HG03565 (cell line): Measurements from ENCODE around the gene RSAD2.
"Not testable (repeated sequence)": the region's sequence is repeated elsewhere in the genome, so short reads cannot be mapped to it uniquely, and the experiment has no call there.

Source experiments
- ATAC-seq: cut with Tn5 transposase; IDR thresholded peaks from one replicate; pipeline ENCODE4 v1.9.1; 2021; ENCODE audit warnings: mild to moderate bottlenecking, moderate library complexity; ENCODE audit not compliant: unreplicated experiment

Gene RSAD2

DNA sequence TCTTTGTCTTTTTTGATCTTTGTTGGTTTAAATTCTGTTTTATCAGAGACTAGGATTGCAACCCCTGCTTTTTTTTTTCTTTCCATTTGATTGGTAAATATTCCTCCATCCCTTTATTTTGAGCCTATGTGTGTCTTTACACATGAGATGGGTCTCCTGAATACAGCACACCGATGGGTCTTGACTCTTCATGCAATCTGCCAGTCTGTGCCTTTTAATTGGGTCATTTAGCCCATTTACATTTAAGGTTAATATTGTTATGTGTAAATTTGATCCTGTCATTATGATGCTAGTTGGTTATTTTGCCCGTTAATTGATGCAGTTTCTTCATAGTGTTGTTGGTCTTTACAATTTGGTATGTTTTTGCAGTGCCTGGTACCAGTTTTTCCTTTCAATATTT, 25.0 kb downstream of the RSAD2 start:
- not testable (repeated sequence) for ATAC-seq

DNA sequence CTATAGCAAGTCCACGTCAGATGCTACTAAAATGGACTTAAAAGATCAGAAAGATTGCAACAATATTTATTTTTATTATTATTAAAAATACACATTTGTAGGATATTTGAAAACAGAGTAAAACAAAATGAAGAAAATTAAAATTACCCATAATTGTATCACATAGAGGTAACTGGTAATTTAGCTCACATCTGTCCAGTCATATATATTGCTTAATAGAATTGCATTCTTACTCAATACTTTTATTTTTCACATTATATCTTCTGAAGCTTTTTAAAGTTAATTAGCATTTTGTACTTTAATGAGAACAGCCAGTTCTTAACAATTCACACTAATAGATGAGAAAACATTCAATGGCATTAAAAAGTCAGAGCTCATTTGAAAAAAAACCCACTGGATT, 28.1 kb downstream of the RSAD2 start:
- no peak for ATAC-seq

DNA sequence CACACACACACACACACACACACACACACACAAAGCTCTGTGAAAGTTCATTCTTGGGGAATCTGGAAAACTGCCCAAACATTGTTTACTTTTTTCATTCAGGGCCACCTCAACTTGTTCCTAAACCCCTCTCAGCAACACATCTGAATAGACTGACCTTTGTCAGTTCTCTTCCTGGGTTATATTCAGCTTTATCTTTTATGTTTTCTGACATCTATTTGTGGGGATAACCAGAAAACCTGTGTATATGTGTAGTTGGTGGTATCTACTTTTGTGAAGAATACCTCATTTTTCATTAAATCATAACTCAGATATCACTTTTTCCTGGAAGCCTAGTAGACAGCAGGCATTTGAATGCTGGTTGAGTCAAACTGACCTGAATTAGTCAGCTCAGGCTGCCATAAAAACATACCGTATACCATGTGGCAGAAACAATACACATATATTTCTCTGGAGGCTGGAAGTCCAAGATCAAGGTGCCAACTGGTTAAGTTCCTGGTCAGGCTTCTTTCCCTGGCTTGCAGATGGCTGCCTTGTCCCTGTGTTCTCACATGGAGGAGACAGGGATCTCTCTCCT, 28.7 kb downstream of the RSAD2 start:
- ATAC-seq, result no peak

DNA sequence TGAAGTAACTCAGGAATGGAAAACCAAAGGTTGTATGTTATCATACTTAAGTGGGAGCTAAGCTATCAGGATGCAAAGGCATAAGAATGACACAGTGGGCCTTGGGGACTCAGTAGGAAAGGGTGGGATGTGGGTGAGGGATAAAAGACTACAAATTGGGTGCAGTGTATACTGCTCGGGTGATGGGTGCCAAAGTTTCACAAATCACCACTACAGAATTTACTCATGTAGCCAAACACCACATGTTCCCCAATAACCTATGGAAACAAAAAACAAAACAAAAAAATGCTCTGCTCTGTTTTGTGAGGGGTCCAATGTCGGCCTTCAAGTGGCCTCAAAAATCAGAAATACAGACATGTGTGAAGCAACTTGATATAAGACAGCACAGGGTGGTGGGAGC, 30.7 kb downstream of the RSAD2 start:
- ATAC-seq, result no peak

DNA sequence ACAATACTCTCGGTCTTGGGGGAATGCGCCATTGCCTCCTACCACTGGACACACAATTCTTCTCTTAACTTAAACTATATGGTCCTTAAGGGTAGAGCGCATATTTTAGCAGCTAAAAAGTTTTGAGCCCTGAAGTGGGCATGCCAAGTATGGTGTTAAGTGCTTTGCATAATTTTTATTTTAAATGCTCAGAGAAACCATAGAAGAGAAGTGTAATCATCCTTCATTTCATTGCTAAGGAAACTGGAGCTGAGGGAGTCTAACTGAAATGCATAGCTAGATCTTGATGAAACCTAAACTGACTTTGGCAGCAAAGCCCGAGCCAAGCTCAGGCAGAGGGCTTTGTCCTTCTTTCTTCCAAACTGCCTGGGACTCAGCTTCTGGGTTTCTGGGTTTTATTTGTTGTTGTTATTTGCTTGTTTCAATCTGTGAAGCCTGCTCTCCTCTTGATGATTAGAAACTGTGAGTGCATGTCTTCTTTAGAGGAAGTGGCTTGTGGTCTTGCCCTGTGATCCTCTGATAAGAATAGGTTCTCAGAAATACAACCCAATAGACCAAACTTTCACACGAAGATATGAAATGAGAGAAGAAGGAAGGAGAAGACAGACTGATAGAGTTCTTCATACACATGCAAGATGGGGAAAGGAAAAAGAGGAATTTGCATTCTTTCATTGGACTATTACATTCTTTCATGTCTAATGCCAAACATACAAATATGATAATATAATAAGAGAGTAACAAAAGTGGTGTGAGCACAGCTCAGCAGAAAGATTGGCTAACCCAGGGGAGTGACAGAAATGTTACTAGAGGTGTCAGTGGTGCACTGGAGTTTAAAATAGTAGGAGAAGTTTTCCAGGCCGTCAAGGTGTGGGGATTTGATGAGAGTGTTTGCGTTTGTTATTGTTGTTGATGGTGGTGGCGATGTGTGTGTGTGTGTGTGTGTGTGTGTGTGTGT, 32.1 kb downstream of the RSAD2 start:
- ATAC-seq, result peak; percentile 99

DNA sequence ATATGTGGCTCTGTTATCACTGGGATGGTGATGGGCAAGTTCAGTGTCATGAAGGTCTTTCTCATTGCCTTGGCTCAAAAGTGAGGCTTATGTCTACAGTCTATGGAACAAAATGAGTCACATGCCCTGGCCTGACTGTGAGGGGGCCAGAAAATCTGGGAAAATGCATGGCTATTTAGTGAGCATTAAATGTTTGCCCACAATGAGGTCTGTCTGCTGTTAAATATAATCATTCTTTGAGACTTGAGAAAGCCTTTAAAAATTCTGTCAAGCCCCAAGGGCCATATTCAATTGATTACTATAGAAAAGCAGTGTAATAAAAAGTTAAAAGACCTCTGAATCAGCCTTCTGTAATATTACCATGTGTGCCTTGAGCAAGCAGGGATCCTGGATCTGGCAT, 34.1 kb downstream of the RSAD2 start:
- no peak for ATAC-seq

DNA sequence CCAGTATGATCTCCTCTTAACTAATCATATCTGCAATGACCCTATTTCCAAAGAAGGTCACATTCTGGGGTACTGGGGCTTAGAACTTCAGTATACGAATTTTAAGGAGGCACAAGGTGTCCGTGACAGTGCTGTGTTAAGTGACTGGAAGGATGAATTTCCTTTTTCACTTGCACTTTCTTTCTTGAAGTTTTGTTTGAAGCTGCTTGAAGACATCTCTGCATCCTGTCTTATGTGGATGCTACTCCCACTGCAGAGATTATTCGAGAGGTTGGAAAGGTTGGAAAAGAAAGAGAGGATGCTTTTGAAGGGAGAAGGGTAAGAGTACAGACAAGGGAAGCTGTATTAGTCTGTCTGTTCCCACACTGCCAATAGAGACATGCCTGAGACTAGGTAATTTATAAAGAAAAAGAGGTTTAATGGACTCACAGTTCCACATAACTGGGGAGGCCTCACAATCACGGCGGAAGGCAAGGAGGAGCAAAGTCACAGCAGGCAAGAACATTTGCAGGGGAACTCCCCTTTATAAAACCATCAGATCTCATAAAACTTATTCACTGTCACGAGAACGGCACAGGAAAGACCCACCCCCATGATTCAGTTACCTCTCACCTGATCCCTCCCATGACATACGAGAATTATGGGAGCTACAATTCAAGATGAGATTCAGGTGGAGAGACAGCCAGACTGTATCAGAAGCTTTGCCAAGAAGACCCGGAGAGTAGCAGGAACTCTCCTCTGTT, 36.0 kb downstream of the RSAD2 start:
- no peak for ATAC-seq

DNA sequence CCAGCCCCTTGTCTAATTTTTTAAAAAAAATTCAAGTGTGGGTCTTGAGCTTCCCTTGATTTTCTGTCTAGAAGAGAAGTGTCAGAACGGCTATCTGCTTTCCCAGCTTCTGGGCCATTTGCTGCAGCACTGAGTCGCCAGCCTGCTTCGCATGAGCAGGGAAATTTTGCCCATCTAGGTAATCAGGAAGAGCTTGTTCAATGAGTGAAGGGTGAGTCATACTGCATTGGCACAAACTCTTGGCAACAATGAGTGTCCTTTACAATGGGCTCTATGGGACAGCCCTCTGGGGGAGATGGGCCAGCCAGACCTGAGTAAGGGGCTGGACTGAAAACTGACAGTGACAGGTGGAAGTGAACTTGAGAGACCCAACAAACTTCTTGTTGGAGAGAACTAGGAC, 37.3 kb downstream of the RSAD2 start:
- ATAC-seq, result no peak

DNA sequence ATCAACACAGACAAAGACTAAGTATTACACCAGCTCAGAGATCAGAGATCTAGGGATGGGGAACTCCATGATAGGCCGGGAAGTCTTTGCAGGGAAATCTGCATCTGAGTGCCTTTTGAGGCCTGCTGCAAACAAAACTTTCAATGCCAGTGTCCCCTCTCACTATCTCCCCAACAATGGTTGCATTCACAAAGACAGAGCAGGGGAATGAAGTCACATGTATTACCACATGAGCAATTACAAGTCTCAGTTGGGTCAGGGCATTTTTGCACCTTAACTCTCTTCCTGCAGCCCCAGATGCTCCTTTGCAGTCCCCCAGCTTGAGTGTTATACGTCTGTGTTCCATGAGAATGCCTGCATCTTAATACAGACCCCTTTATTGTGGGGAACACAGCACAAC, 37.8 kb downstream of the RSAD2 start:
- no peak for ATAC-seq

DNA sequence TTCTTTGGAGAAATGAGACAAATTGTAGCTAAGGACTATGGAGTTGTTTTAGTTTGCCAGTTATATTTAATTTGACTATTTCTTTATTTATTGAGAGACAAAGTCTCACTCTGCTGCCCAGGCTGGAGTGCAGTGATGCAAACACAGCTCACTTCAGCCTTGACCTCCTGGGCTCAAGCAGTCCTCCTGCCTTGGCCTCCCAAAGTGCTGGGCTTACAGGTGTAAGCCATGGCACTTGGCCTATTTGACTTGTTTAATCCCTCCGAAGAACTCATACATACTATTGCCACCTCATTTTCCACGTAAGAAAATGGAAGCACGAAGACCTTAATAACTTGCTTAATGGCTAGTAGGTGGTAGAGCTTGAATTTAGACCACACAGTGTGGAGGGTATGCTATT, 38.6 kb downstream of the RSAD2 start:
- ATAC-seq, result no peak

DNA sequence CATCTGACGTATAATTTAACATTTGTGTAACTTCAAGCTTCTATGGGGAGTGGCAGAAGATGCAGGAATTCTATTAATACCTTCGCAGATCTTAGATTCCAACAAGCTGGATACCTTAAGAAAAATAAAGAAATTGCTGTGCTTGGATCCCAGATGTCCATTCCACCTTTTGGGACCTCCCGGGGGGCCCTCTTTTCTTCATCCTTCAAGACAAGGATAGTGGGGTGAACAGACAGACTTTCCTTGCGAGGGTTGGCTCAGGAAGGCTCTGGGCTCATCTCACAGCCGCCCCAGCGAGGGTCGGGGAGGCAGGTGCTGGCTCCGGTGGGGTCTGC, 39.1 kb downstream of the RSAD2 start:
- ATAC-seq, result no peak

DNA sequence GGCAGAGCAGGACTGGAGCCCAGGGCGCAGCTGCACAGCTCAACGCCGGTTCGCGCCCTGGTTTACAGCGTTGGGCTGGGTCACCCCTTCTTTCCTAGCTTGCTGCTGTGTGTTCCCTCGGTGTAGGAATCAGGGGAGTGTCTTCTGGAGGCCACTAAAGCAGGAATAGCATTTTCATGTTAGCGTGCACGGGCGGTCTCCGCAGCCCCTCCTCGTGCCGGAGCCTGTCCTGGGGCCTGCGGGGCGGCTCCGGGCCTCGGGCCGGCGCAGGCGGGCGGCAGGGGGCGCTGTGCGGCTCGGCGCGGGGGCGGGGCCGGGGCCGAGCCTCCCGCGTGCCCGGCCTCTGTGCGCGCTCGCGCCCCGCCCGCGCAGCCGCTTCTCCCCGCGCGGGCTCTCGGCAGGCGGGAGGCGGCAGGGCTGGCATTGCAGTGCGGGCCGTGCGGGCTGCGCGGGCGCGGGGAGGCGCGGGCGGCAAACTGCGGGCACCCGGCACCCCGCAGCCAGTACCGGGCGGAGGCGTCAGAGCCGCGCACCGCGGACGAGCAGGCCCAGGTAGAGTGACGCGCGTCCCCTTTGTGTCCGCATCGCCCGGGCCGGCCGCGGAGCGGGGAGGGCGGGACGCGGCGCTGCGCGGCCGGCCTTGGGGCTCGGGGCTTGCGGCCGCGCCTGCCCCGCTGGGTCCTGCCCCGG, 39.6 kb downstream of the RSAD2 start, which contains the start of gene RNF144A:
RNF144A (plus strand) TSS at position 342 of the 690 bp plus-strand sequence. CDS start 79,515 bp downstream, outside the sequence.
- ATAC-seq, result peak; percentile 66

DNA sequence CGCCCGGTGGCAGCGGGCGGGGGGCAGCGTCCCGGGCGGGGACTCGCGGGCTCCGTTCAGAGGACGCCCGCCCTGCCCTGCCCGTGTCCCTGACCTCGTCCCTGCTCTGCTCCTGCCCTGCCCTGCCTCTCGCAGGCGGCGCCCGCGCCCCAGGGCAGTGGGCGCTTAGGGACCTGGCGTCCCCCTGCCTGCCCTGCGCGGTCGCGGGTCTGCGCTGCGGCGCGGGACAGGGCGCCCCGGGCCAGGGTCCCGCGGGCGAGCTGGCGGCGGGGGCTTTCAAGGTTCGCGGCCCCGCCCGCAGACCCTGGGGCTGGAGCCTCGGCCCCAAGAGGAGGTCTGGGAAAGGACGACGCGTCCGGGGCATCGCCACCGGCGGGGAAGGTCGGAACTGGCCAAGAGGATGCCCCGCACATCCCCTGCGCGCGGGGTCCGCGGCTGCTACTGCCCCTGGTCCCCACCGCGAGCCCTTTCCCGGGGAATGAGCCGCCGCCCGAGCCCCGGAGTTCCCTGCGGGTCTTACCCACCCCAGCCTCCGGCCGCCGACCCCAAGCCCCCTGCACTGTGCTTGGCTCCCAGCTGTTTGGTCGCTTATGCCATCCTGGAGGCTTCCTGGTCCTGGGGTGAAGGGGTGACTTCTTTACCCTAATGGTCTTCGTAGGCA, 40.3 kb downstream of the RSAD2 start:
- no peak for ATAC-seq

DNA sequence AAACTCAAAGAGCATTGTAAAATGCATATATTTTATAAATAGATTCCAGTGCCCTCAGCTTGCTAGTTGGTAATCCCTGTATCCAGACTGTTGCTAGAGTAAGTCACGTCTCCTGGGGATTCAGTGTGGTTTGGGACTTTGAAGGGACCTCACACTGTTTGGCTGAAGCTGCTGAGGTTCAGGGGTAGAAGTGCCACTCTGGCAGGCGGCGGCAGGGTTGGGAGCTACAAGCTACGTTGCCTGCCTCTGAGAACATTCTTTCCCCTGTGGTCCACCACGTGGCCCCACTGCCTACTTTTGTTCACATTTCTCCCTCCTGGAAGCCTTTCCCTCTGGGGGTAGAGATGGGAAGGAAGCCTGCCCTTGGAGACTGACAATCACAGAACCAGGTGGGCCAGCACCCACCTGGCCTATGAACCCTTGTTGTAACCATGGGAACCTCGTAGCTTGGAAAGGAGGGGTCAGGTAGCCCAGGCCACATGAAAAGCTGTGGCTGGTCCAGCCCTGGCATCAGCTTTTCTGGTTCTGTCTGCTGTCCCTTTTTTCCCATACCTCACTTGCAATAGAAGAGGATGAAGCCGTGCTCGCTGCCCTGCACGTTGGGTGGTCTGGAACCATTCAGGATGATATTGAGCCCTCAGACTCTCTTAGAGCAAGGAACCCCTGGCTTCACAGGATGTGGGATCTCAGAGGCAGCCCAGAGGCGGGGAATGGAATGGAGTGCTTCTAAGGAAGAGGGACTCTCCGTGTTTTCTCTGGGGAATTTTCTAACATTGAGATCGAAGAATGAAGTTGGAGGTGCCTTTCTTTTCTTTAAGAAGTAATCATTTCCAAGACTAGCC, 42.5 kb downstream of the RSAD2 start:
- ATAC-seq, result no peak

DNA sequence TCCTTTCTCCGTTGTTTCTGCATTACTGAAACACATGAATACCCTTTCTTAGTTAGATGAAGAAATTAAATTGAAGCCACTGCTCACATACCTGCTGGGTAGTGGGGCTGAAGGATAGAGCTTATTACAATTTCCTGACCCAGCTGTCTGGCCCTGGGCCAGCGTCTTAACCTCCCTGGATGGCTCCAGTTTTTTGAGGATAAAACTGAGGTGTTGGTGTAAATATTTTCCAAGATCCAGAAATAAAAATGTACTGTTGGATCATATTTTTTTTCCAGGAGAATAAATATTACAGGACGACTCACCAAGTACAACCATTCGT, 43.1 kb downstream of the RSAD2 start:
- ATAC-seq, result no peak

DNA sequence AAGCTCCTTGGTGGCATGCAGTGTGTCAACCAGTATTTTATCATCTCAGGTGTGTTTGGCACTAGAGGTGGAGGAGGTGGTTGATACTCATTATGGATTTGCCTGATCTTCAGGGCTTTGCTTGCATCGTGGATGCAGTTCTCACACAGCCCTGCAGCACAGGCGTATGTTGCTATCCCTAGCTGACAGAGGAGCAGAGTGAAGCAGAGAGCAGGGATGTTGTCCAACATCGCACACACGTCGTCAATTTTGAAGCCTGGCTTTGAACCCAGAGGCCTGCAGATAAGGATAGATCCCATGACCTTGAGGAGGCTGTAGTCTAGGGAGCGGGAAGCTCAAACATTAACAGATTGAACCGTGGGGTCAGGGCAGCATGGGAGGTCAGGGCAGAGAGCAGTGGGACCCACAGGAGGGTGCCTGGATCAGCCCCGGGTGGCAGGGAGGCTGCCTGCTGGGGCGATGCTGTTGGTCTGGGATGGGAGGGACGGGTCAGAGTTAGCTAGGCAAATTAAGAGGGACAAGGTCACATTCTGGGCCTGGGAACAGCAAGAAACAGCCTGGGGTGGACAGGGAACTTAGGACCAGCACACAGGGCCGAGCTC, 43.8 kb downstream of the RSAD2 start:
- ATAC-seq, result no peak

DNA sequence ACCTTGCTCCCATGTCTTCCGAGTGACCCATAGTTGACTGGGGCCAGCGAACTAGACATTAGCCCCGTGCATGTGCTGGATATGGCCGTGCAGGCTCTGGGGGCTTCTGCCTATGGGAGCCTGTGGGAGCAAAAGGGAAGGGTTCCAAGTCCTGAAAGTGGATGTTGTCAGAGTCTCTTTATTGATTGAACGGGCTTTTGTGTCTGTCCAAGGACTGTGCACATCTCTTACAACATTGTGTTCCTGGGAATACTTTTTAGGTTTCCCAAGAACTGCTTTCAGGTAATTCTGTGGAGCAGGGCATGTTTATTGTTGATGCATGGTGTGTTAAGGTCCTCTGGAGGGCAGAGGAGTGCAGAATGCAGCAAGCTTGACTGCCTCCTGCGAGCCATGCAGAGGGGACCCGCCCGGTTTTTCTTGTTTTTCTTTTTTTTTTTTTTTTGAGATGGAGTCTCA, 44.7 kb downstream of the RSAD2 start:
- no peak for ATAC-seq

DNA sequence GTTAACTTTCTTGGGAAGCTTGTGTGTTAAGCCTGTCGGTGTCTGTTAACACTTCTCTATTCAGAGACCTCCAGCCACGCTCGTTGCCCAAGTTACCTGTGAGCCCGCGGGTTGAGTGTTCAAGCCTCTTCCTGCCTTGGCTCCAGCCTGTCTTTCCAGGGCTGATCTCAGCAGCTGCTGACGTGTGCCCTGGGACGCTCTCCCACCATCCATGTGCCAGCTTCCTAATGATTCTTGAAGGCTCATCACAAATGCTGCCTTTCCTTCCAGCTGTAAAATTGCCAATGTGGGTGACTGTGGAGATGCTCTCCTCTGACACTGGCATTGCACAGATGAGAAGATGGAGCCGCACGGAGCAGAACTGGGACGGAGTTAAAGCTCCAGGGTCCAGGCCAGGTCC, 45.7 kb downstream of the RSAD2 start:
- ATAC-seq, result no peak
